Neural progenitor cell (in vitro differentiated cells): ENCODE data around the gene TRPV5.

ENCODE experiments used
- CTCF ChIP-seq: fragments of 200-600 bp; sonication (generic); IDR thresholded peaks from 2 replicates; pipeline ENCODE4 v1.5.1; 2017; ENCODE audit warnings: antibody characterized with exemption, mild to moderate bottlenecking
- EZH2 ChIP-seq: fragments of 200-600 bp; sonication (generic); IDR thresholded peaks from 2 replicates; pipeline ENCODE4 v1.6.1; 2017; ENCODE audit warnings: antibody characterized with exemption, mild to moderate bottlenecking, moderate library complexity
- EZH2phosphoT487 ChIP-seq: fragments of 200-600 bp; sonication (generic); IDR thresholded peaks from 2 replicates; pipeline ENCODE4 v1.6.1; 2017; ENCODE audit warnings: antibody characterized with exemption

- TF ChIP-seq CTCF (no peak), EZH2 (no peak), EZH2phosphoT487 (no peak)
These were observed 16.7 kb upstream of the TRPV5 start for GRCh38 chr7:142950235-142950634.
